Panc1 (cell line): ENCODE results near the gene ADARB1. TPM values are rescaled to one million over a fixed set of nuclear protein-coding genes. Genes with fewer than 3 reads are reported as not detected.

Source experiments
- ATAC-seq: fragments of 200-7000 bp; cut with Tn5 transposase; 2 replicates; pipeline ENCODE4 v1.9.1; 2020; ENCODE audit warnings: mild to moderate bottlenecking, moderate library complexity
- BruUV-seq: library from RNA; stranded (reverse); fragments of 400-500 nt; replicated peaks from 2 replicates; lab custom pipeline; 2021; lab: Mats Ljungman, UMichigan
- CTCF ChIA-PET: fragments of 300-600 bp; sonication (Branson Sonifier 250); formaldehyde crosslinking; loops from one replicate; lab custom pipeline; 2022; ENCODE audit warnings: antibody characterized with exemption; lab: Charles Lee
- POLR2A ChIA-PET: fragments of 300-600 bp; sonication (Branson Sonifier 250); formaldehyde crosslinking; loops from one replicate; lab custom pipeline; 2022; ENCODE audit warnings: antibody characterized with exemption; lab: Charles Lee
- DNase-seq: peaks from one replicate; pipeline ENCODE4 v3.0.0-alpha.2; 2010; ENCODE audit warnings: low read depth, low spot score
- H3K27ac ChIP-seq: 2 replicates; pipeline ENCODE4 v1.5.1; 2011; ENCODE audit warnings: mild to moderate bottlenecking, low read length, inconsistent platforms
- H3K27me3 ChIP-seq: fragments of 200-500 bp; sonication (Bioruptor generic); 2 replicates; pipeline ENCODE4 v1.6.0; 2014; ENCODE audit warnings: low read length, inconsistent platforms; ENCODE audit not compliant: control insufficient read depth, insufficient read depth
- H3K36me3 ChIP-seq: fragments of 200-500 bp; sonication (Bioruptor generic); 2 replicates; pipeline ENCODE4 v1.5.1; 2014; ENCODE audit warnings: inconsistent platforms, mild to moderate bottlenecking, low read length, moderate library complexity; ENCODE audit not compliant: control insufficient read depth, insufficient read depth
- H3K4me1 ChIP-seq: 2 replicates; pipeline ENCODE4 v1.5.1; 2011; ENCODE audit warnings: inconsistent platforms, mild to moderate bottlenecking, low read length, moderate library complexity; ENCODE audit not compliant: control insufficient read depth, insufficient read depth
- H3K4me3 ChIP-seq, 2 experiments: 2 replicates each; pipeline ENCODE4 v1.5.1; 2011 to 2012; ENCODE audit warnings: low read depth in 2 of 2, low read length in 2 of 2, mild to moderate bottlenecking in 2 of 2, inconsistent platforms in 1 of 2, moderate library complexity in 1 of 2
- H3K9me3 ChIP-seq: fragments of 200-500 bp; sonication (Bioruptor generic); 2 replicates; pipeline ENCODE4 v1.5.1; 2014; ENCODE audit warnings: low read depth, mild to moderate bottlenecking, inconsistent platforms, low read length, moderate library complexity; ENCODE audit not compliant: control insufficient read depth, insufficient read depth
- CTCF ChIP-seq: fragments of 450-650 bp; IDR thresholded peaks from 2 replicates; pipeline ENCODE4 v1.5.1; 2017; ENCODE audit warnings: mild to moderate bottlenecking
- POLR2AphosphoS5 ChIP-seq: IDR thresholded peaks from 2 replicates; pipeline ENCODE4 v1.6.1; 2012; ENCODE audit warnings: mild to moderate bottlenecking, low read depth, low read length, moderate library complexity
- SIN3A ChIP-seq: IDR thresholded peaks from 2 replicates; pipeline ENCODE4 v1.6.1; 2012; ENCODE audit warnings: low read depth, mild to moderate bottlenecking, low read length, moderate library complexity, borderline replicate concordance; ENCODE audit not compliant: insufficient read depth
- TCF7L2 ChIP-seq: IDR thresholded peaks from 2 replicates; pipeline ENCODE4 v1.6.1; 2011; ENCODE audit warnings: mild to moderate bottlenecking, low read depth, low read length, inconsistent platforms
- in situ Hi-C: cut with HindIII; loops from 2 replicates; pipeline ENCODE4 v1.10.0; 2016; ENCODE audit warnings: low sequenced_read_pairs, low pct_unique_long_range_greater_than_20kb
- intact Hi-C: fragments of 100-400 bp; cut with micrococcal nuclease; formaldehyde crosslinking; loops from one replicate; pipeline ENCODE4 v1.10.0; 2022; ENCODE audit not compliant: unreplicated experiment
- total RNA-seq: library from RNA; stranded (reverse); gene quantifications from one replicate; pipeline ENCODE4 v1.2.1, GENCODE V29; 2021; ENCODE audit not compliant: unreplicated experiment
- TF ChIP-seq, protein P1 (sequence below), 2 experiments: IDR thresholded peaks; 2 replicates each; pipeline ENCODE4 v1.6.1; 2011 to 2012; ENCODE audit warnings: low read depth in 2 of 2, control low read depth in 1 of 2, low read length in 1 of 2, mild to moderate bottlenecking in 1 of 2, moderate library complexity in 1 of 2; ENCODE audit not compliant: insufficient read depth in 1 of 2

ADARB1 gene
- total RNA-seq, 1 experiment from 2014 or later = 15.0 TPM

- no TSS peak for BruUV-seq
- ATAC-seq (no peak), DNase-seq (no peak)
- in situ Hi-C loops = no loop called here
- H3K9me3 ChIP-seq = no peaks in the 10 kb centered on the region
- no peaks in the 10 kb centered on the region for H3K4me1 ChIP-seq
- no peak overlapping the region for H3K4me3 ChIP-seq
- no peak overlapping the region for H3K27ac ChIP-seq
- H3K36me3 ChIP-seq = no peaks in the 10 kb centered on the region
- intact Hi-C loops = no loop called here
- CTCF ChIA-PET = no interaction called here
- POLR2A ChIA-PET = no interaction called here
- TF ChIP-seq POLR2AphosphoS5 (no peak), CTCF (no peak)
- TF ChIP-seq, protein P1, sequence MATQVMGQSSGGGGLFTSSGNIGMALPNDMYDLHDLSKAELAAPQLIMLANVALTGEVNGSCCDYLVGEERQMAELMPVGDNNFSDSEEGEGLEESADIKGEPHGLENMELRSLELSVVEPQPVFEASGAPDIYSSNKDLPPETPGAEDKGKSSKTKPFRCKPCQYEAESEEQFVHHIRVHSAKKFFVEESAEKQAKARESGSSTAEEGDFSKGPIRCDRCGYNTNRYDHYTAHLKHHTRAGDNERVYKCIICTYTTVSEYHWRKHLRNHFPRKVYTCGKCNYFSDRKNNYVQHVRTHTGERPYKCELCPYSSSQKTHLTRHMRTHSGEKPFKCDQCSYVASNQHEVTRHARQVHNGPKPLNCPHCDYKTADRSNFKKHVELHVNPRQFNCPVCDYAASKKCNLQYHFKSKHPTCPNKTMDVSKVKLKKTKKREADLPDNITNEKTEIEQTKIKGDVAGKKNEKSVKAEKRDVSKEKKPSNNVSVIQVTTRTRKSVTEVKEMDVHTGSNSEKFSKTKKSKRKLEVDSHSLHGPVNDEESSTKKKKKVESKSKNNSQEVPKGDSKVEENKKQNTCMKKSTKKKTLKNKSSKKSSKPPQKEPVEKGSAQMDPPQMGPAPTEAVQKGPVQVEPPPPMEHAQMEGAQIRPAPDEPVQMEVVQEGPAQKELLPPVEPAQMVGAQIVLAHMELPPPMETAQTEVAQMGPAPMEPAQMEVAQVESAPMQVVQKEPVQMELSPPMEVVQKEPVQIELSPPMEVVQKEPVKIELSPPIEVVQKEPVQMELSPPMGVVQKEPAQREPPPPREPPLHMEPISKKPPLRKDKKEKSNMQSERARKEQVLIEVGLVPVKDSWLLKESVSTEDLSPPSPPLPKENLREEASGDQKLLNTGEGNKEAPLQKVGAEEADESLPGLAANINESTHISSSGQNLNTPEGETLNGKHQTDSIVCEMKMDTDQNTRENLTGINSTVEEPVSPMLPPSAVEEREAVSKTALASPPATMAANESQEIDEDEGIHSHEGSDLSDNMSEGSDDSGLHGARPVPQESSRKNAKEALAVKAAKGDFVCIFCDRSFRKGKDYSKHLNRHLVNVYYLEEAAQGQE (IDR thresholded peaks at IDR 0.05; ENCODE audit: insufficient read depth in 1 of 2, low read depth in 2 of 2, low read length in 1 of 2) = no peak
- no peaks in the 10 kb centered on the region for H3K27me3 ChIP-seq
These were observed 52.6 kb downstream of the ADARB1 start for GRCh38 chr21:45126983-45127382.

DNA sequence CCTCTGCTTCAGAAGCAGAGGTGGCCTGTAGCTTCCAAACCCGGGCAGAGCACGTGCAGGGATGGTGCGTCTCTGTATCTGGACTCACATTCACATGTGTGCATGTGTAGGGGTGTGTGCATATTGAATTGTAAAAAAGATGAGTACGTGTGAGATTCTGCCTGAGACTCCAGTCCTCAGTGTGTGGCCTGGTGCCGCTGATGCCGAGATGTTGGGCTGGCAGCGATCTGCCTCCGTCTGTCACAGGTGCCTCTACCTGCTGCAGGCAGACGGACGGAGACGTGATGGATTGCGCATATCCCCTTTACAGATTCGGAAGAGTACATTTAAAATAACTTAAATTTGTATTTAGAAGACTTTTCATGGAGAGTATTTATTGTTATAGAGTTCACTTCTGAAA lies 53.6 kb downstream of the ADARB1 start:
- no TSS peak for BruUV-seq
- Histone ChIP-seq H3K9me3 (no peaks in the 10 kb centered on the region), H3K27me3 (no peaks in the 10 kb centered on the region), H3K4me3 (no peak overlapping the region), H3K27ac (no peak overlapping the region), H3K36me3 (no peaks in the 10 kb centered on the region), H3K4me1 (no peaks in the 10 kb centered on the region)
- DNase-seq (no peak), ATAC-seq (no peak)
- intact Hi-C loops = loop anchor here (2.0 kb wide), 1 partner anchor 179 kb away; no protein-coding TSS in a partner anchor
- ChIA-PET POLR2A (no interaction called here), CTCF (interaction anchor here (0.6 to 1.6 kb wide), 8 partner anchors 10 to 236 kb away, joined by 3 to 17 read pairs (median 4); no protein-coding TSS in a partner anchor)
- in situ Hi-C loops = no loop called here
- TF ChIP-seq TCF7L2 = no peak
- TF ChIP-seq CTCF = no peak
- TF ChIP-seq, protein P1 (IDR thresholded peaks at IDR 0.05; ENCODE audit: insufficient read depth in 1 of 2, low read depth in 2 of 2, low read length in 1 of 2) = no peak
- no peak for TF ChIP-seq SIN3A
- no peak for TF ChIP-seq POLR2AphosphoS5
